Measurements from ENCODE around the gene TRDMT1. TPM values are rescaled to one million over a fixed set of nuclear protein-coding genes. Genes with fewer than 3 reads are reported as not detected.
A peak's percentile ranks its signal among the peaks of the same experiment; 100 is the strongest.

The TRDMT1 gene
- total RNA-seq, 1 donor from 2014 or later = 5.7 TPM

DNA sequence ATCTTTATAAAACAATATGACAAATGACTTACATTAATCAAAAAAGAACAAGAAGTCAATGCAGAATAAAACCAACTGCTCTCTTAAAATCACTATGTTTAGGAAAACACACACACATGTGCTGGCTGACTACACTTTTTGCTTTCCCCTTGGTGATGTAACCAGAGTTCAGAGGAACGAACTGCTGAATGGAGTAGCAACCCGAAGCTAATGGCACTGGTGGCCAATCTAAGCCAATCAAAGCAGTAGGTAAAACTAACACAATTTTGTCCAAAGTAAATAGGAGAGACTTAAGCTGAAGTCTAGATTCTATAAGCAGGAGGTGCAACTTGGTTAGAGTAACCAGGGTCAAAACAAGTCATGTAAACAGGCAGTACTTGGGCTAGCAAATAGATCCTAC is 38.6 kb downstream of the TRDMT1 start:
- Histone ChIP-seq H3K27ac (peak overlapping the region; percentile 28 to 46), H3K9me3 (no peaks in the 10 kb centered on the region), H3K36me3 (no peaks in the 10 kb centered on the region), H3K27me3 (no peaks in the 10 kb centered on the region), H3K4me3 (no peak overlapping the region), H3K4me1 (peaks cover 0 to 7% of the 10 kb centered on the region in 2 donors)
- intact Hi-C loops (cut with DNase I) = no loop called here
- TF ChIP-seq CTCF (IDR thresholded peaks at IDR 0.05) = no peak
- DNase-seq (ENCODE audit: low spot score in 2 of 2) = no peak

DNA sequence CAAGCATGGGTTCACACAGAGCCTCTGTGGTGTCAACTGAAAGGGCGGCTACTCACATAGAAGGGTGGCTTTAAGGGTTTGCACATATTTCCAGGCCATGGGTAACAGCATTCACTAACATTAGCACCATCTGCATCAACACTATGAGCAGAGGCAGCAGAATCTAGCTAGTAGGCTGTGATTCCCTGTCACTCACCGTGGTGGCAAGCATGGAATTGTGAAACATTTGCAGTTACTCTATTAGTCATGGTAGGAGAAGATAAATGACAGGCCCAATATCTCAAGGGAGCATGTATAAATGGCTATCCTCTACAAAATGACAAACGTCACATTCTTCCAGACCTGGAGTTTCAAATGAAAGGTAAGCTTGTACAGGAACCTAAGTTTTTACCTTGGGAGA is 39.7 kb downstream of the TRDMT1 start:
- H3K9me3 ChIP-seq = no peaks in the 10 kb centered on the region
- no peak overlapping the region for H3K27ac ChIP-seq
- H3K27me3 ChIP-seq = no peaks in the 10 kb centered on the region
- intact Hi-C loops (cut with DNase I) = no loop called here
- H3K4me3 ChIP-seq = no peak overlapping the region
- no peak for DNase-seq (ENCODE audit: low spot score in 2 of 2)
- no peaks in the 10 kb centered on the region for H3K36me3 ChIP-seq
- TF ChIP-seq CTCF (IDR thresholded peaks at IDR 0.05) = no peak
- peaks cover 0 to 7% of the 10 kb centered on the region in 2 donors for H3K4me1 ChIP-seq

DNA sequence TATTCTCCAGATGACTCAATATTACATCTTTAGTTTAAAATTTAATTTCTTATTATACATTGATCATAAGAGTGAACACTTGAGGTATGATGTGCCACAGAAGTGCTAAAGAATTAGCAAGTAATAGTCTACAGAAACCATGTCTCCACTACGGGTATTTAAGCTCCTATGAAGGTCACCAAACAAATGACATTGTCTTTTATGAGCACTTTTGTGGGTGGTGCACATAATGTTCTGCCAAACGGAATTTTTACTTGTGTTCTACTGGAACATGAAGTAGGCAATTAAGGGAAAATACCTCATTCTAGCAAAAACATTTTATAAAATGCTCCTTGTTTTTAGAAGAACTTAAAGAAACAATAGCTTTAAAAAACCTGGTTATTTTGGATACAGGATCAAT is 44.4 kb downstream of the TRDMT1 start:
- no peaks in the 10 kb centered on the region for H3K27me3 ChIP-seq
- no peak for TF ChIP-seq CTCF (IDR thresholded peaks at IDR 0.05)
- no peak overlapping the region for H3K27ac ChIP-seq
- no peaks in the 10 kb centered on the region for H3K36me3 ChIP-seq
- no peak for DNase-seq (ENCODE audit: low spot score in 2 of 2)
- H3K4me3 ChIP-seq = no peak overlapping the region
- H3K9me3 ChIP-seq = no peaks in the 10 kb centered on the region
- H3K4me1 ChIP-seq = peaks cover 0 to 26% of the 10 kb centered on the region in 2 donors
- intact Hi-C loops (cut with DNase I) = no loop called here

GRCh38 chr10:17155826-17156225 is 45.6 kb downstream of the TRDMT1 start:
- H3K36me3 ChIP-seq = no peaks in the 10 kb centered on the region
- intact Hi-C loops (cut with DNase I) = no loop called here
- no peak for DNase-seq (ENCODE audit: low spot score in 2 of 2)
- no peak for TF ChIP-seq CTCF (IDR thresholded peaks at IDR 0.05)
- H3K9me3 ChIP-seq = no peaks in the 10 kb centered on the region
- H3K4me1 ChIP-seq = peaks cover 0 to 32% of the 10 kb centered on the region in 2 donors
- no peak overlapping the region for H3K4me3 ChIP-seq
- H3K27ac ChIP-seq = peak overlapping the region in 1 of 2 donors; percentile 31
- H3K27me3 ChIP-seq = no peaks in the 10 kb centered on the region

- no peak for DNase-seq (ENCODE audit: low spot score in 2 of 2)
- Histone ChIP-seq H3K27me3 (no peaks in the 10 kb centered on the region), H3K27ac (peak overlapping the region; percentile 71 to 89), H3K4me1 (peaks cover 0 to 32% of the 10 kb centered on the region in 2 donors), H3K9me3 (no peaks in the 10 kb centered on the region), H3K36me3 (no peaks in the 10 kb centered on the region), H3K4me3 (no peak overlapping the region)
- intact Hi-C loops (cut with DNase I) = loop anchor here (5.0 kb wide), 1 partner anchor 63 kb away; no protein-coding TSS in a partner anchor
- TF ChIP-seq CTCF (IDR thresholded peaks at IDR 0.05) = no peak
These were observed 47.4 kb downstream of the TRDMT1 start for GRCh38 chr10:17154116-17154515.

DNA sequence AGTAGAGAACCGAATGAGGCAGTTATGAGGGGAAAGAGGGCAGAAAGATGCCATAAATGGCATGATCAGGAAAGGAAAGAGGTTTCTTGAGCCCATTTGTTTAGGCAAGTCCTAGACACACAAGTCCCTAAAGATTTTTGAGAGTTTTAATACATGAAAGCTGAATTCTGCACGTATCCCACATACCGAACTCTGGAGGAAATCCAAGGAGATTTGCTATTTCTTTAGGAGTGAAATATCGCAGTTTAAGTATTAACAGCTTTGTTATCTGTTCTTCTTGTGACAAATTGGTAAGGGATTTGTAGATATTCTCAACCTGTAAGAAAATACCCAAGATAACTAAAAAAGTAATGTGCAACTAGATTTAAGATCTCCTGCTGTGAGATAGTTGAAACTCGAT is 48.2 kb downstream of the TRDMT1 start:
- Histone ChIP-seq H3K4me1 (peaks cover 0 to 32% of the 10 kb centered on the region in 2 donors), H3K36me3 (no peaks in the 10 kb centered on the region), H3K27ac (peak overlapping the region; percentile 71 to 89), H3K9me3 (no peaks in the 10 kb centered on the region), H3K4me3 (no peak overlapping the region), H3K27me3 (no peaks in the 10 kb centered on the region)
- intact Hi-C loops (cut with DNase I) = loop anchor here (5.0 kb wide), 1 partner anchor 64 kb away; no protein-coding TSS in a partner anchor
- no peak for DNase-seq (ENCODE audit: low spot score in 2 of 2)
- TF ChIP-seq CTCF (IDR thresholded peaks at IDR 0.05) = no peak

All from ascending aorta (tissue), 2 donors.